Common myeloid progenitor, CD34-positive (primary cell): ENCODE measurements around the gene HNF1A.

Experiments used
- CTCF ChIA-PET: fragments of 350-600 bp; sonication (Branson Sonifier 250); formaldehyde crosslinking; loops from one replicate; lab custom pipeline; 2021; ENCODE audit warnings: antibody characterized with exemption; lab: Charles Lee
- POLR2A ChIA-PET: fragments of 350-600 bp; sonication (Branson Sonifier 250); formaldehyde crosslinking; loops from one replicate; lab custom pipeline; 2021; ENCODE audit warnings: antibody characterized with exemption; lab: Charles Lee
- DNase-seq, 3 donors: peaks; one replicate each; pipeline versions ENCODE4 v3.0.0 to v3.0.0-alpha.2; 2013
- H3K27ac ChIP-seq, 2 experiments: 1 replicate in 1 of 2; 2 replicates in 1 of 2; pipeline ENCODE4 v1.7.0; 2013; ENCODE audit warnings: inconsistent platforms in 2 of 2, low read length in 2 of 2, mild to moderate bottlenecking in 2 of 2, low read depth in 1 of 2, moderate library complexity in 1 of 2; ENCODE audit not compliant: severe bottlenecking in 2 of 2, insufficient read depth in 1 of 2, poor library complexity in 1 of 2
- H3K27me3 ChIP-seq, 5 experiments: replicated peaks in 2 of 5; 1 replicate in 3 of 5; 2 replicates in 2 of 5; pipeline versions ENCODE4 v1.6.1 to v1.7.0; 2013; ENCODE audit warnings: low read length in 4 of 5, mild to moderate bottlenecking in 2 of 5, moderate library complexity in 2 of 5, inconsistent platforms in 1 of 5; ENCODE audit not compliant: insufficient read depth in 5 of 5, control insufficient read depth in 4 of 5
- H3K36me3 ChIP-seq, 4 experiments: 1 replicate in 2 of 4; 2 replicates in 2 of 4; pipeline versions ENCODE4 v1.6.1 to v1.7.0; 2013; ENCODE audit warnings: low read length in 3 of 4, control low read depth in 1 of 4, mild to moderate bottlenecking in 1 of 4; ENCODE audit not compliant: control insufficient read depth in 4 of 4, insufficient read depth in 4 of 4
- H3K4me1 ChIP-seq, 4 experiments: 1 replicate in 3 of 4; 2 replicates in 1 of 4; pipeline versions ENCODE4 v1.6.1 to v1.7.1; 2013; ENCODE audit warnings: low read length in 3 of 4, mild to moderate bottlenecking in 3 of 4, control low read depth in 1 of 4, inconsistent platforms in 1 of 4, moderate library complexity in 1 of 4; ENCODE audit not compliant: control insufficient read depth in 4 of 4, insufficient read depth in 4 of 4; ENCODE audit errors: control extremely low read depth in 1 of 4
- H3K4me3 ChIP-seq, 7 experiments: 1 replicate in 4 of 7; 2 replicates in 3 of 7; pipeline versions ENCODE4 v1.5.1 to v1.7.0; 2013; ENCODE audit warnings: mild to moderate bottlenecking in 7 of 7, low read length in 6 of 7, moderate library complexity in 6 of 7, inconsistent platforms in 2 of 7, low read depth in 2 of 7, control low read depth in 1 of 7; ENCODE audit not compliant: insufficient read depth in 4 of 7, control insufficient read depth in 1 of 7; ENCODE audit errors: extremely low read depth in 1 of 7
- H3K9me3 ChIP-seq, 5 experiments: 1 replicate in 4 of 5; 2 replicates in 1 of 5; pipeline versions ENCODE4 v1.6.1 to v1.7.1; 2013; ENCODE audit warnings: low read length in 4 of 5, mild to moderate bottlenecking in 2 of 5, inconsistent platforms in 1 of 5, low read depth in 1 of 5, moderate library complexity in 1 of 5; ENCODE audit not compliant: control insufficient read depth in 4 of 5, insufficient read depth in 2 of 5; ENCODE audit errors: control extremely low read depth in 1 of 5
- WGBS: methylation state at CpG from one replicate; pipeline ENCODE4 v1.1.5; 2013; ENCODE audit not compliant: insufficient coverage; 5-methylcytosine and 5-hydroxymethylcytosine counted together

HNF1A gene

GRCh38 chr12:121017966-121018491 lies 39.7 kb downstream of the HNF1A start:
- Histone ChIP-seq H3K4me3 (no peak overlapping the region), H3K36me3 (peaks cover 0 to 3% (median 2%) of the 10 kb centered on the region in 4 experiments), H3K9me3 (peaks cover 0 to 4% (median 0%) of the 10 kb centered on the region in 5 experiments), H3K4me1 (peaks cover 3 to 13% (median 8%) of the 10 kb centered on the region in 4 experiments), H3K27me3 (no peaks in the 10 kb centered on the region), H3K27ac (no peak overlapping the region)
- ChIA-PET POLR2A (no interaction called here), CTCF (interaction anchor here (0.9 kb wide), 1 partner anchor 42 kb away, joined by 3 read pairs; no protein-coding TSS in a partner anchor)
- WGBS, result 95% methylated on average over 12 of the region's 15 CpGs
- DNase-seq, result peak in 2 of 3 donors; percentile 8 to 24

- ChIA-PET CTCF (interaction anchor here (0.7 kb wide), 1 partner anchor 188 kb away, joined by 3 read pairs; no protein-coding TSS in a partner anchor), POLR2A (interaction anchor here (0.6 kb wide), 1 partner anchor 432 kb away, joined by 3 read pairs; no protein-coding TSS in a partner anchor)
- Histone ChIP-seq H3K4me1 (peaks cover 3 to 13% (median 8%) of the 10 kb centered on the region in 4 experiments), H3K4me3 (no peak overlapping the region), H3K36me3 (no peaks in the 10 kb centered on the region), H3K9me3 (peaks cover 0 to 4% (median 0%) of the 10 kb centered on the region in 5 experiments), H3K27me3 (no peaks in the 10 kb centered on the region), H3K27ac (no peak overlapping the region)
- WGBS, result 100% methylated on average over 1 of the region's 2 CpGs
- no peak for DNase-seq
Observed at GRCh38 chr12:121018860-121019617, 40.7 kb downstream of the HNF1A start.

GRCh38 chr12:121021754-121022153 lies 43.4 kb downstream of the HNF1A start:
- WGBS, result 100% methylated on average over 4 of the region's 6 CpGs
- Histone ChIP-seq H3K36me3 (no peaks in the 10 kb centered on the region), H3K4me1 (no peaks in the 10 kb centered on the region), H3K27ac (no peak overlapping the region), H3K27me3 (no peaks in the 10 kb centered on the region), H3K4me3 (no peak overlapping the region), H3K9me3 (peaks cover 0 to 4% (median 0%) of the 10 kb centered on the region in 5 experiments)
- POLR2A ChIA-PET, result no interaction called here
- CTCF ChIA-PET, result no interaction called here
- DNase-seq, result no peak

- ChIA-PET POLR2A (no interaction called here), CTCF (no interaction called here)
- peaks cover 0 to 4% (median 0%) of the 10 kb centered on the region in 5 experiments for H3K9me3 ChIP-seq
- no peak for DNase-seq
- no peaks in the 10 kb centered on the region for H3K36me3 ChIP-seq
- no peaks in the 10 kb centered on the region for H3K4me1 ChIP-seq
- 100% methylated on average over 1 of the region's 2 CpGs for WGBS
- H3K4me3 ChIP-seq, result no peak overlapping the region
- H3K27me3 ChIP-seq, result no peaks in the 10 kb centered on the region
- H3K27ac ChIP-seq, result no peak overlapping the region
Observed at GRCh38 chr12:121022713-121023112, 44.4 kb downstream of the HNF1A start.

GRCh38 chr12:121023799-121024198 lies 45.5 kb downstream of the HNF1A start:
- CTCF ChIA-PET, result interaction anchor here (0.8 kb wide), 1 partner anchor 18 kb away, joined by 3 read pairs; no protein-coding TSS in a partner anchor
- WGBS, result 92% methylated on average over 8 of the region's 8 CpGs

GRCh38 chr12:121025442-121026226 lies 47.3 kb downstream of the HNF1A start:
- CTCF ChIA-PET, result no interaction called here
- Histone ChIP-seq H3K36me3 (no peaks in the 10 kb centered on the region), H3K4me1 (no peaks in the 10 kb centered on the region), H3K27me3 (no peaks in the 10 kb centered on the region), H3K27ac (no peak overlapping the region), H3K9me3 (no peaks in the 10 kb centered on the region), H3K4me3 (no peak overlapping the region)
- 95% methylated on average over 9 of the region's 11 CpGs for WGBS
- POLR2A ChIA-PET, result no interaction called here
- no peak for DNase-seq

More at GRCh38 chr12:121023799-121024198, 45.5 kb downstream of the HNF1A start:
- POLR2A ChIA-PET, result no interaction called here
- H3K36me3 ChIP-seq, result no peaks in the 10 kb centered on the region
- no peaks in the 10 kb centered on the region for H3K27me3 ChIP-seq
- H3K9me3 ChIP-seq, result peaks cover 0 to 3% (median 0%) of the 10 kb centered on the region in 5 experiments
- H3K4me1 ChIP-seq, result no peaks in the 10 kb centered on the region
- H3K4me3 ChIP-seq, result no peak overlapping the region
- H3K27ac ChIP-seq, result no peak overlapping the region
- DNase-seq, result no peak
